ENCODE results near the gene CIZ1. TPM values are rescaled to one million over a fixed set of nuclear protein-coding genes. Genes with fewer than 3 reads are reported as not detected.

CIZ1 gene
- total and polyA plus RNA-seq, 2 of the 13 experiments (the other 11 are each of a cell fraction or from before 2014, with no cell fraction given), result 30.6 to 50.3 TPM

- Histone ChIP-seq H3K4me3 (replicated peaks in 1 of 3; ENCODE audit: insufficient read depth in 1 of 3, low read depth in 2 of 3, low read length in 3 of 3) (peak overlapping the region in 1 of 3 experiments; percentile 97; a peak in 2 of 6 replicates), H3K36me3 (replicated peaks in 1 of 2; ENCODE audit: control insufficient read depth in 1 of 2, insufficient read depth in 2 of 2, low read length in 2 of 2) (peaks cover 5 to 27% of the 10 kb centered on the region in 2 experiments; a peak in 4 of 5 replicates), H2AFZ (ENCODE audit: low read length) (no peak overlapping the region), H4K20me1 (ENCODE audit: insufficient read depth, low read length) (no peaks in the 10 kb centered on the region), H3K4me2 (ENCODE audit: low read depth, low read length) (peak overlapping the region; percentile 95), H3K79me2 (ENCODE audit: insufficient read depth, low read length) (no peaks in the 10 kb centered on the region), H3K9me3 (ENCODE audit: low read length) (no peaks in the 10 kb centered on the region), H3K27ac (ENCODE audit: extremely low read length, insufficient read depth, low read length) (no peak overlapping the region), H3K27me3 (ENCODE audit: control insufficient read depth in 1 of 2, insufficient read depth in 2 of 2, low read length in 2 of 2) (no peaks in the 10 kb centered on the region), H3K4me1 (ENCODE audit: insufficient read depth, low read length) (peaks cover 16% of the 10 kb centered on the region), H3K9ac (ENCODE audit: insufficient read depth, low read depth, low read length) (no peak overlapping the region)
- intact Hi-C loops (cut with micrococcal nuclease; ENCODE audit: unreplicated experiment), result no loop called here
- DNase-seq (ENCODE audit: low spot score) (no peak), FAIRE-seq (no peak), ATAC-seq (no peak)
- ChIA-PET POLR2A (interaction anchor here (1.7 to 2.8 kb wide), 3 partner anchors 11 to 33 kb away, joined by 4 to 17 read pairs (median 5); no protein-coding TSS in a partner anchor), CTCF (ENCODE audit: low intra/inter-chr PET ratio, low total read pairs) (no interaction called here)
- TF ChIP-seq ZNF20 (CRISPR knock-in tag; IDR thresholded peaks at IDR 0.05) (no peak), ZNF121 (CRISPR knock-in tag; IDR thresholded peaks at IDR 0.05) (0 out of 2 replicates have a peak, but pooled peaks have one; percentile 26), PRMT3 (CRISPR knock-in tag; IDR thresholded peaks at IDR 0.05; ENCODE audit: borderline replicate concordance, low read depth) (no peak), ZNF296 (CRISPR knock-in tag; conservative IDR thresholded peaks at IDR 0.05) (no peak), NFE2L1 (CRISPR knock-in tag; IDR thresholded peaks at IDR 0.05; ENCODE audit: borderline replicate concordance) (no peak), ZNF235 (CRISPR knock-in tag; IDR thresholded peaks at IDR 0.05; ENCODE audit: borderline replicate concordance) (no peak), ZNF572 (CRISPR knock-in tag; IDR thresholded peaks at IDR 0.05) (no peak), ZSCAN12 (CRISPR knock-in tag; IDR thresholded peaks at IDR 0.05) (no peak), ZNF180 (CRISPR knock-in tag; IDR thresholded peaks at IDR 0.05; ENCODE audit: borderline replicate concordance, low read depth) (no peak), MEIS1 (CRISPR knock-in tag; IDR thresholded peaks at IDR 0.05; ENCODE audit: borderline replicate concordance) (0 out of 2 replicates have a peak, but pooled peaks have one; percentile 12), ZIK1 (CRISPR knock-in tag; IDR thresholded peaks at IDR 0.05; ENCODE audit: borderline replicate concordance, low read depth) (no peak), ZNF607 (CRISPR knock-in tag; IDR thresholded peaks at IDR 0.05; ENCODE audit: borderline replicate concordance) (no peak), SMARCC2 (IDR thresholded peaks at IDR 0.05) (no peak)
- TF ChIP-seq, protein P1, sequence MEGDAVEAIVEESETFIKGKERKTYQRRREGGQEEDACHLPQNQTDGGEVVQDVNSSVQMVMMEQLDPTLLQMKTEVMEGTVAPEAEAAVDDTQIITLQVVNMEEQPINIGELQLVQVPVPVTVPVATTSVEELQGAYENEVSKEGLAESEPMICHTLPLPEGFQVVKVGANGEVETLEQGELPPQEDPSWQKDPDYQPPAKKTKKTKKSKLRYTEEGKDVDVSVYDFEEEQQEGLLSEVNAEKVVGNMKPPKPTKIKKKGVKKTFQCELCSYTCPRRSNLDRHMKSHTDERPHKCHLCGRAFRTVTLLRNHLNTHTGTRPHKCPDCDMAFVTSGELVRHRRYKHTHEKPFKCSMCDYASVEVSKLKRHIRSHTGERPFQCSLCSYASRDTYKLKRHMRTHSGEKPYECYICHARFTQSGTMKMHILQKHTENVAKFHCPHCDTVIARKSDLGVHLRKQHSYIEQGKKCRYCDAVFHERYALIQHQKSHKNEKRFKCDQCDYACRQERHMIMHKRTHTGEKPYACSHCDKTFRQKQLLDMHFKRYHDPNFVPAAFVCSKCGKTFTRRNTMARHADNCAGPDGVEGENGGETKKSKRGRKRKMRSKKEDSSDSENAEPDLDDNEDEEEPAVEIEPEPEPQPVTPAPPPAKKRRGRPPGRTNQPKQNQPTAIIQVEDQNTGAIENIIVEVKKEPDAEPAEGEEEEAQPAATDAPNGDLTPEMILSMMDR (CRISPR knock-in tag; IDR thresholded peaks at IDR 0.05), result no peak
- TF ChIP-seq, protein P2, sequence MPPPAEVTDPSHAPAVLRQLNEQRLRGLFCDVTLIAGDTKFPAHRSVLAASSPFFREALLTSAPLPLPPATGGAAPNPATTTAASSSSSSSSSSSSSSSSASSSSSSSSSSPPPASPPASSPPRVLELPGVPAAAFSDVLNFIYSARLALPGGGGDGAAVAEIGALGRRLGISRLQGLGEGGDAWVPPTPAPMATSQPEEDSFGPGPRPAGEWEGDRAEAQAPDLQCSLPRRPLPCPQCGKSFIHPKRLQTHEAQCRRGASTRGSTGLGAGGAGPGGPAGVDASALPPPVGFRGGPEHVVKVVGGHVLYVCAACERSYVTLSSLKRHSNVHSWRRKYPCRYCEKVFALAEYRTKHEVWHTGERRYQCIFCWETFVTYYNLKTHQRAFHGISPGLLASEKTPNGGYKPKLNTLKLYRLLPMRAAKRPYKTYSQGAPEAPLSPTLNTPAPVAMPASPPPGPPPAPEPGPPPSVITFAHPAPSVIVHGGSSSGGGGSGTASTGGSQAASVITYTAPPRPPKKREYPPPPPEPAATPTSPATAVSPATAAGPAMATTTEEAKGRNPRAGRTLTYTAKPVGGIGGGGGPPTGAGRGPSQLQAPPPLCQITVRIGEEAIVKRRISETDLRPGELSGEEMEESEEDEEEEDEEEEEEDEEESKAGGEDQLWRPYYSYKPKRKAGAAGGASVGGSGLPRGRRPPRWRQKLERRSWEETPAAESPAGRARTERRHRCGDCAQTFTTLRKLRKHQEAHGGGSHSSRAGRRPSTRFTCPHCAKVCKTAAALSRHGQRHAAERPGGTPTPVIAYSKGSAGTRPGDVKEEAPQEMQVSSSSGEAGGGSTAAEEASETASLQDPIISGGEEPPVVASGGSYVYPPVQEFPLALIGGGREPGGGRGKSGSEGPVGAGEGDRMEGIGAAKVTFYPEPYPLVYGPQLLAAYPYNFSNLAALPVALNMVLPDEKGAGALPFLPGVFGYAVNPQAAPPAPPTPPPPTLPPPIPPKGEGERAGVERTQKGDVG (CRISPR knock-in tag; IDR thresholded peaks at IDR 0.05; ENCODE audit: borderline replicate concordance), result no peak
- BruUV-seq (replicated peaks), result no TSS peak
- WGBS (ENCODE audit: low lambda C conversion rate), result 96% methylated on average over 13 of the region's 13 CpGs
- in situ Hi-C loops (cut with HindIII; ENCODE audit: extremely low pct_ligation_motif_present, low pct_unique_long_range_greater_than_20kb), result no loop called here
Measured at GRCh38 chr9:128161215-128161902, 30.0 kb downstream of the CIZ1 start.

All from HepG2 (cell line).